IPS-NIHi11 (cell line): ENCODE results near the gene ARNT2.

ENCODE experiments used
- DNase-seq: peaks from one replicate; pipeline ENCODE4 v3.0.0; 2012; ENCODE audit warnings: mixed read lengths, low spot score

The ARNT2 gene

GRCh38 chr15:80442728-80443403, 38.7 kb downstream of the ARNT2 start:
- no peak for DNase-seq

- no peak for DNase-seq
Observed at GRCh38 chr15:80444680-80445251, 40.6 kb downstream of the ARNT2 start.

DNA sequence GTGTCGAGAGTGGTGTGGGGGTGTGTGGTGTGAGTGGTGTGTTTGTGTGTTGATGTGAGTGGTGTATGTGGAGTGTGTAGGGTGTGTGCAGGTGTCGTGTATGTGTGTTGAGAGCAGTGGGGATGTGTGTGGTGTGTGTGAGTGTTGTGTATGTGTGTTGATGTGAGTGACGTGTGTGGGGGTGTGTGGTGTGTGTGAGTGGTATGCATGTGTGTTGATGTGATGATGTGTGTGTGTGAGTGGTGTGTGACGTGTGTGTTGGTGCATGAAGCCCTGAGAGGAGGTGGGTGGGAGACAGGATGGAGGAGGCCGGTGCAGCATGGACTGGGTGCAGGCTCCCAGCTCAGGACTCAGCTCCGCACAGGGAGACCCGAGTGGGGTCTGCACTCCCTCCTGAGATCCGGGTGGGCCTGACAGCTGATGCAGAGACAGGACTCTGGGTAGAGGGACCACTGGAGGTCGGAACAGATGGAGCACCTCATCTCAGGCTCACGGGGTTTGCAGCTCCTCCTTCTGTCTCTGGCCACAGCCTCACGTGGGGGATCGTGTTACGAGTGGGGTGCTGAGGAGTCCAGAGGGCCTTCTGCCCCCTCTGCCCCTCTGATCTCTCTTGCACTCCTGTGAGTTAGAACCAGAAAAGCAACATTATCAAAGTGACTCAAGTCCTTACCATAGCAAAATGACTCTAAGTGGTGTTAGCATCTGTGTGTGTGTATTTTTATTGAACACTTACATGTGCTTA, 41.3 kb downstream of the ARNT2 start:
- no peak for DNase-seq

- DNase-seq: no peak
Observed at GRCh38 chr15:80447077-80447476, 42.9 kb downstream of the ARNT2 start.

DNA sequence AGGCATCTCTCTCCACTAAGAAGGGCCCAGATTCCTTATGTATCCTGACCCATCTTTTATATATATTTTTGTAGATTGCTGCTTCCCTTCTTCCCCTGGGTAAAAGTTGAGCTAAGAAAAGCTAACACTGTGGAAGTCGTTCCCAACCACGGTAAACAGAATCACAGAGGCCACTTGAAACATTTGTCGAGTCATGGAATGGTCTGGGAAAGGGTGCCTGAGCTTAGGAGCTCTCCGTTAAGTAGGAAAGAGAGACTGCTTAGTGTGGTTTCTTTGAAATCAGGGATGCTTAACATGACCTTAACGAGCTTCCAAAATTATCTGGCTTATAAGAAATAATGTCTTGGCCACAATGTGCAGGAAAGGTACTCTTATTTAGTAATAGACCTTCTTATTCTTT, 45.6 kb downstream of the ARNT2 start:
- DNase-seq: no peak

GRCh38 chr15:80450811-80451321, 46.7 kb downstream of the ARNT2 start:
- peak; percentile 53 for DNase-seq

DNA sequence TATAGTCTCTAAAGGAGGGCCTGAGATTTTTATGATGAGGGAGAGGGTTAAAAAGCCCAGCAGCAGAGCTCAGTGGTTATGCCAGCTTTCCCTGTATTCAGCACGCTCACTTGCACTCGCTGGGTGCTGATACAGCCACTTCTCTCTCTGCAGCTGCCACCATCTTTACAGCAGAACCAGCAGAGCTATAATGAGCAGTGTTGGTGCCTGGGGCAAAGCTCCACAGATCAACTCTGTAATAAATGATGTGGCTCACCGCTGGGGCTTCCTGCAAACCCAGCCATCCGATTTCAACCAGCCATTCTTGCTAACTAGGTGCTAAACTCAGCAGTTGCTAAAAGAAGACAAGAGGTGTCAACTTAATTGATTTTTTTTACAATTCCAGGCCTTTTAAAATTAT, 48.0 kb downstream of the ARNT2 start:
- DNase-seq: no peak

DNA sequence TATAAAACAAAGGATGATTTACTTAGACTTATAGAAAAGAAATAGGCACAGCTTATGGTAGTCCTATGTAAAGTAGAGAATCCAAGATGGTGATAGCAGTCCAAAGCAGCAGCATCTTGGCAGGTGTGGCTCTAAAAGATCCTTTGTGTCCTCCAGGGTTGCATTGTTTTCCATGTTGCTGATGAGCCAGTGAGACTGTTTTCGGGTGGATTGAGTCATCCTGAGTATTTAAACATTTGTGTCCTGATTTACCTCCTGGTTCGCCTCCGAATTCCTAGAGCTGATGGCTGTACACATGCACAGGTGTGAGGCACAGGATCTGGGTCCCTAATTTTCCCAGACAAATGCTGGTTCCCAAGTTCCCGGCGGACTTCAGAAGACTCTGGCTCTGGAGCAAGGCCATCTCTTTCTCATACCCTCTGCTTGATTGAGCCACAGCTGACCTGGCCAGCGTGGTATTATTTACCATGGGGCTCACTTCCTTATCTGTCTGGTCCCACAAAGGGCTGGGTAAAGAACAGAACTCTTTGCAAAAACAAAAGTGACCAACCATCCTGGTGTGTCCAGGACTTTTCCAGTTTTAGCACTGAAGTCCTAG, 51.0 kb downstream of the ARNT2 start:
- no peak for DNase-seq

- peak; percentile 81 for DNase-seq
Observed at GRCh38 chr15:80455668-80456442, 51.7 kb downstream of the ARNT2 start.

- no peak for DNase-seq
Observed at GRCh38 chr15:80456517-80457492, 52.6 kb downstream of the ARNT2 start.

GRCh38 chr15:80457896-80458295, 53.7 kb downstream of the ARNT2 start:
- no peak for DNase-seq

- no peak for DNase-seq
Observed at GRCh38 chr15:80458580-80458979, 54.4 kb downstream of the ARNT2 start.

GRCh38 chr15:80459380-80459779, 55.2 kb downstream of the ARNT2 start:
- no peak for DNase-seq

- no peak for DNase-seq
Observed at GRCh38 chr15:80459818-80460217, 55.6 kb downstream of the ARNT2 start.

DNA sequence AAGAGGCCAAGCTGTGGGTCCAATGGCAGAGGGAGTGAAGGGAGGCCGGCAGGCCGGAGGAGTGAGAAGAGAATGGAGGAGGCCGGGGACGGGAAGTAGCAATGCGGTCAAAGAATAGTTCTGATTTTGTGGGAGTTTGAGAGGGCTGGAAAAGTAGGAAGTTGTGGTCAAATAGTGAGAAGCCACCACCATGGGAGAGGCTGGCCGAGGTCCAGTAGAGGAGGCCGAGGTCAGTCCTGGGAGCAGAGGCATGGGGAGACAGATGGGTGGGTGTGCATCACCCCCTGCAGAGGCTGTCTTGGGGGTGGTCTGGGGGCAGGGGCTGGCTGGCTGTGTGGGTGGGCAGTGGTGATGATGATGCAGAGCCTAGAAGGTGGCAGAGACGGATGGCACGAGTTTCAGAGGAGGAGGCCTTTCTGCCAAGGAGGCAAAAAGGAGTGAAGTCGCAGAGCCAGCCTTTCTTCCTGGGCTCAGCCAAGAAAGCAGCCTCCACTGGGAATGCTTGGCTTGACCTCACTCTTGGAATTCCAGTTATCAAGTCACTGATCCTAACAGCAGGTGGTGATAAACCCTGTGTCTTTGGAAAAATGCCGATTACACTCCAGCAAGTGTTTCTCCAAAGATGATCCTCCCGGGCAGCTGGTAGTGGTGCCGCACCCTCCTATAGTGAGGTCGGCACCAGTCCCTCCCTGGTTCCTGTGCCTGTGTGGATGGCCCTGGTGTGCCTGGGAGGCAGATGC, 57.3 kb downstream of the ARNT2 start:
- no peak for DNase-seq

- no peak for DNase-seq
Observed at GRCh38 chr15:80462111-80462510, 57.9 kb downstream of the ARNT2 start.

DNA sequence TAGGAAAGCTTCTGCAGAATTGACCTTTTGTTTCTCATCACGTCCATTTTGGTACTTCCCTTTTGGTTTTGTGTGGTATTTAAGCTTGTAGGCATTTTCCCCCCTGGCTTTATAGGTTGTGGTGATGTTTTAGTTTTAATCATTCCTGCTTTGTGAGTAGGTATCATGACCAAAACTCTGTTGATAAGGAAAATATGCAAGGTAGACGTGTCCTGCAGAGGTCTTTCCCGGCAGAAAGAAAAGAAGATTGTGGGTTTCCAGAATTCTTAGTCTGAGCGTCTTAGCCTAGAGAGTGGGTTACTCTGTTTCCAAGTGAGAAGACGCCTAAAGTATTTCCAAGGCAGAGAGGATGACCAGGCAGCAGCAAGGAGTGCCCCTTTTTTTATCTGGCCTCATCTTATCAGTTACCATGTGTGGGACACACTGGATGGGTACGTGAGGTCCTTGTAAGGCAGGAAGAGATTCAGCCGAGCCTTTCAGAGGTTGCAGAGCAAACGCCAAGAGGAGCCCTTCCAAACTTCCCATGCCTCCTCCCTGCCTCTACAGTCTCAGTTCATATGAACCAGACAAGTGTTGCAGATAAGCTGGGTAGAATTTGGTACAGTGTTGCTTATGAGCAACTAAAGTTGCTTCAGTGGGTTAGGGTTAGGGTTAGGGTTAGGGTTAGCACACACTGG, 58.8 kb downstream of the ARNT2 start:
- DNase-seq: no peak

- DNase-seq: no peak
Observed at GRCh38 chr15:80464951-80465625, 60.9 kb downstream of the ARNT2 start.

GRCh38 chr15:80465626-80466005, 61.4 kb downstream of the ARNT2 start:
- no peak for DNase-seq
